ENCODE measurements around the gene DMD.

DNA sequence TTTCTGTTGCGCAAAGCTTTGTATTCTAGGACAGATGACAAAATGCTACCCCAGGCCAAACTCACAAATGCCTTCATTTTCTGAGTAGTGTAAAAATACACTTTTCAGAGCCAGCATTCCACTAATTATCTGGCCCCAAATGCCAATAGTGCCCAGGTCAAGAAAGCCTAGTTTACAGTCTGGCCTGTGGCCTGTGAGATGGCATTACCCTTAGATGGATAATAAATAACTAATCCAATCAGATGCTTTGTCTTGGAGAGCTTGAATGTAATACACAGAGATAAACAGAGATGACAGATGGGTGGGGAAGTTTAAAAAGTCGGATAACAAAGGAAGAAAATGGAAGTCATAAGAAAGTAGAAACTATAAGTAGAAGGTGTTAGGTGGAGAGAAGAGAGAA is 1874.9 kb downstream of the DMD start:
- TF ChIP-seq RARB (CRISPR knock-in tag; IDR thresholded peaks at IDR 0.05) (no peak), POLR2A (IDR thresholded peaks at IDR 0.05; ENCODE audit: low read length) (no peak)

Data from A549 (cell line).